Measurements from ENCODE around the gene RAB33B.

RAB33B gene

GRCh38 chr4:139499186-139499585 is 45.3 kb downstream of the RAB33B start:
- Histone ChIP-seq H3K27me3 (replicated peaks) (no peaks in the 10 kb centered on the region), H3K4me3 (ENCODE audit: low read depth, low read length) (no peak overlapping the region), H3K36me3 (replicated peaks) (no peaks in the 10 kb centered on the region), H3K27ac (no peak overlapping the region)
- TF ChIP-seq CTCF (IDR thresholded peaks at IDR 0.05; ENCODE audit: low read depth, low read length, missing control alignments), result no peak
- no peak for DNase-seq
- in situ Hi-C loops (cut with HindIII; ENCODE audit: low pct_ligation_motif_present, low sequenced_read_pairs), result no loop called here

GRCh38 chr4:139501117-139501516 is 47.2 kb downstream of the RAB33B start:
- Histone ChIP-seq H3K4me3 (ENCODE audit: low read depth, low read length) (no peak overlapping the region), H3K36me3 (replicated peaks) (peaks cover 2% of the 10 kb centered on the region), H3K27ac (no peak overlapping the region), H3K27me3 (replicated peaks) (no peaks in the 10 kb centered on the region)
- in situ Hi-C loops (cut with HindIII; ENCODE audit: low pct_ligation_motif_present, low sequenced_read_pairs), result no loop called here
- no peak for TF ChIP-seq CTCF (IDR thresholded peaks at IDR 0.05; ENCODE audit: low read depth, low read length, missing control alignments)
- no peak for DNase-seq

- Histone ChIP-seq H3K27me3 (replicated peaks) (no peaks in the 10 kb centered on the region), H3K27ac (no peak overlapping the region), H3K36me3 (replicated peaks) (peaks cover 2% of the 10 kb centered on the region), H3K4me3 (ENCODE audit: low read depth, low read length) (no peak overlapping the region)
- in situ Hi-C loops (cut with HindIII; ENCODE audit: low pct_ligation_motif_present, low sequenced_read_pairs), result no loop called here
- TF ChIP-seq CTCF (IDR thresholded peaks at IDR 0.05; ENCODE audit: low read depth, low read length, missing control alignments), result no peak
- DNase-seq, result no peak
Measured at GRCh38 chr4:139501527-139501926, 47.6 kb downstream of the RAB33B start.

- no peak for TF ChIP-seq CTCF (IDR thresholded peaks at IDR 0.05; ENCODE audit: low read depth, low read length, missing control alignments)
- Histone ChIP-seq H3K27ac (no peak overlapping the region), H3K27me3 (replicated peaks) (no peaks in the 10 kb centered on the region), H3K4me3 (ENCODE audit: low read depth, low read length) (no peak overlapping the region), H3K36me3 (replicated peaks) (peaks cover 2% of the 10 kb centered on the region)
- no peak for DNase-seq
- in situ Hi-C loops (cut with HindIII; ENCODE audit: low pct_ligation_motif_present, low sequenced_read_pairs), result no loop called here
Measured at GRCh38 chr4:139501927-139502899, 48.3 kb downstream of the RAB33B start.

- Histone ChIP-seq H3K27me3 (replicated peaks) (no peaks in the 10 kb centered on the region), H3K27ac (no peak overlapping the region), H3K36me3 (replicated peaks) (peaks cover 8% of the 10 kb centered on the region), H3K4me3 (ENCODE audit: low read depth, low read length) (no peak overlapping the region)
- in situ Hi-C loops (cut with HindIII; ENCODE audit: low pct_ligation_motif_present, low sequenced_read_pairs), result no loop called here
- no peak for TF ChIP-seq CTCF (IDR thresholded peaks at IDR 0.05; ENCODE audit: low read depth, low read length, missing control alignments)
- DNase-seq, result no peak
Measured at GRCh38 chr4:139503622-139504166, 49.8 kb downstream of the RAB33B start.
